GM19240 (cell line): Measurements from ENCODE around the gene VCL.
"Not testable (repeated sequence)": the region's sequence is repeated elsewhere in the genome, so short reads cannot be mapped to it uniquely, and the experiment has no call there.

ENCODE experiments used
- DNase-seq: peaks from one replicate; pipeline ENCODE4 v3.0.0; 2011; ENCODE audit warnings: low spot score; ENCODE audit not compliant: insufficient read length

The VCL gene

GRCh38 chr10:74103560-74104258 is 105.8 kb downstream of the VCL start:
- no peak for DNase-seq

GRCh38 chr10:74104480-74104879 is 106.6 kb downstream of the VCL start:
- DNase-seq: no peak

- DNase-seq: no peak
Observed at GRCh38 chr10:74104996-74105395, 107.1 kb downstream of the VCL start.

GRCh38 chr10:74107391-74107790 is 109.5 kb downstream of the VCL start:
- no peak for DNase-seq

GRCh38 chr10:74109452-74109851 is 111.5 kb downstream of the VCL start:
- DNase-seq: no peak

- no peak for DNase-seq
Observed at GRCh38 chr10:74110120-74110519, 112.2 kb downstream of the VCL start.

- DNase-seq: no peak
Observed at GRCh38 chr10:74111799-74112198, 113.9 kb downstream of the VCL start.

- no peak for DNase-seq
Observed at GRCh38 chr10:74113546-74113945, 115.6 kb downstream of the VCL start.

GRCh38 chr10:74114041-74114448 is 116.1 kb downstream of the VCL start:
- DNase-seq: no peak

- DNase-seq: no peak
Observed at GRCh38 chr10:74117738-74118137, 119.8 kb downstream of the VCL start.

- DNase-seq: no peak
Observed at GRCh38 chr10:74118804-74119203, 120.9 kb downstream of the VCL start.

GRCh38 chr10:74120911-74121310 is 123.0 kb downstream of the VCL start:
- no peak for DNase-seq

GRCh38 chr10:74121368-74121767 is 123.5 kb downstream of the VCL start:
- DNase-seq: no peak

GRCh38 chr10:74122060-74122459 is 124.1 kb downstream of the VCL start:
- no peak for DNase-seq

GRCh38 chr10:74123081-74123480 is 125.2 kb downstream of the VCL start:
- DNase-seq: no peak

GRCh38 chr10:74133923-74134820 is 136.3 kb downstream of the VCL start:
- no peak for DNase-seq

- no peak for DNase-seq
Observed at GRCh38 chr10:74135452-74135851, 137.5 kb downstream of the VCL start.

- DNase-seq: no peak
Observed at GRCh38 chr10:74137992-74138391, 140.1 kb downstream of the VCL start.

- DNase-seq: not testable (repeated sequence)
Observed at GRCh38 chr10:74138596-74138995, 140.7 kb downstream of the VCL start.

GRCh38 chr10:74139981-74140380 is 142.1 kb downstream of the VCL start:
- DNase-seq: no peak

GRCh38 chr10:74140553-74140952 is 142.6 kb downstream of the VCL start:
- no peak for DNase-seq

GRCh38 chr10:74145133-74145532 is 147.2 kb downstream of the VCL start:
- no peak for DNase-seq

- not testable (repeated sequence) for DNase-seq
Observed at GRCh38 chr10:74146980-74147379, 149.1 kb downstream of the VCL start.
